ENCODE results near the gene OR2C3. TPM values are rescaled to one million over a fixed set of nuclear protein-coding genes. Genes with fewer than 3 reads are reported as not detected.
A peak's percentile ranks its signal among the peaks of the same experiment; 100 is the strongest.
"Not testable (repeated sequence)": the region's sequence is repeated elsewhere in the genome, so short reads cannot be mapped to it uniquely, and the experiment has no call there.

Gene OR2C3
- total RNA-seq, 4 donors from 2014 or later, result not detected

DNA sequence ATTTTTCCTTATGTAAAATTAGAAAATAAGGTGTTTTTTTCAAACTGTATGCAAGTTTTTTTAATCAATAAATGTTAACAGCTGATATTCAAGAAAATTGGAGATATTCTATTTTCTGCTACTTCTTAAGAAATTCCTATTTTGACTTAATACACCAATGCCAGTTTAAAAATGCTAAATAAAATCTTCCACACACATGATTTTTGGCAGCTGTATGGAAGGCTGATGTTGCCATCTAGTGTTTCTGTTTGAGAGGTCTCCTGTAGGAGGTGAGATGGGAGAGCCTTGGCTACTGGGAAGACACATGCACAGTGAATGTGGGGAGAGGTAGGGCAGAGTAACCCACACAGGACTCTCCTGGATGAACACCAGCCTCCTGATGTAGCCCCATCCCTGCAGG is 49.2 kb downstream of the OR2C3 start:
- in situ Hi-C loops (cut with MboI; ENCODE audit: low pct_ligation_motif_present in 1 of 4, low pct_unique_long_range_greater_than_20kb in 1 of 4, low sequenced_read_pairs in 3 of 4), result loop anchor here in 3 of 4 donors (5.0 to 25.0 kb wide), 4 partner anchors 92 to 575 kb away; no protein-coding TSS in a partner anchor
- Histone ChIP-seq H3K27me3 (no peaks in the 10 kb centered on the region), H3K4me1 (no peaks in the 10 kb centered on the region), H3K36me3 (no peaks in the 10 kb centered on the region), H3K9me3 (no peaks in the 10 kb centered on the region), H3K27ac (no peak overlapping the region), H3K4me3 (no peak overlapping the region)
- peak; percentile 14 for DNase-seq
- TF ChIP-seq POLR2A (IDR thresholded peaks at IDR 0.05), result no peak
- TF ChIP-seq, protein P1, sequence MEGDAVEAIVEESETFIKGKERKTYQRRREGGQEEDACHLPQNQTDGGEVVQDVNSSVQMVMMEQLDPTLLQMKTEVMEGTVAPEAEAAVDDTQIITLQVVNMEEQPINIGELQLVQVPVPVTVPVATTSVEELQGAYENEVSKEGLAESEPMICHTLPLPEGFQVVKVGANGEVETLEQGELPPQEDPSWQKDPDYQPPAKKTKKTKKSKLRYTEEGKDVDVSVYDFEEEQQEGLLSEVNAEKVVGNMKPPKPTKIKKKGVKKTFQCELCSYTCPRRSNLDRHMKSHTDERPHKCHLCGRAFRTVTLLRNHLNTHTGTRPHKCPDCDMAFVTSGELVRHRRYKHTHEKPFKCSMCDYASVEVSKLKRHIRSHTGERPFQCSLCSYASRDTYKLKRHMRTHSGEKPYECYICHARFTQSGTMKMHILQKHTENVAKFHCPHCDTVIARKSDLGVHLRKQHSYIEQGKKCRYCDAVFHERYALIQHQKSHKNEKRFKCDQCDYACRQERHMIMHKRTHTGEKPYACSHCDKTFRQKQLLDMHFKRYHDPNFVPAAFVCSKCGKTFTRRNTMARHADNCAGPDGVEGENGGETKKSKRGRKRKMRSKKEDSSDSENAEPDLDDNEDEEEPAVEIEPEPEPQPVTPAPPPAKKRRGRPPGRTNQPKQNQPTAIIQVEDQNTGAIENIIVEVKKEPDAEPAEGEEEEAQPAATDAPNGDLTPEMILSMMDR (IDR thresholded peaks at IDR 0.05), result peak; percentile 37 to 64 (median 51)
- intact Hi-C loops (cut with DNase I; ENCODE audit: low total_unique reads), result loop anchor here (5.0 kb wide), 1 partner anchor 95 kb away; no protein-coding TSS in a partner anchor

- 80 to 96% methylated on average over 1 of the region's 1 CpG for whole genome bisulfite sequencing, 2 donors (ENCODE audit: low coverage in 1 of 2)
- H3K27ac ChIP-seq, result no peak overlapping the region
- no peaks in the 10 kb centered on the region for H3K27me3 ChIP-seq
- H3K36me3 ChIP-seq, result no peaks in the 10 kb centered on the region
- in situ Hi-C loops (cut with MboI; ENCODE audit: low pct_ligation_motif_present in 1 of 4, low pct_unique_long_range_greater_than_20kb in 1 of 4, low sequenced_read_pairs in 3 of 4), result loop anchor here in 3 of 4 donors (10.0 to 25.0 kb wide), 3 partner anchors 88 to 570 kb away; no protein-coding TSS in a partner anchor
- H3K4me3 ChIP-seq, result no peak overlapping the region
- no peaks in the 10 kb centered on the region for H3K4me1 ChIP-seq
- DNase-seq, result no peak
- TF ChIP-seq POLR2AphosphoS5 (IDR thresholded peaks at IDR 0.05) (no peak), EP300 (IDR thresholded peaks at IDR 0.05; ENCODE audit: low read depth) (no peak), POLR2A (IDR thresholded peaks at IDR 0.05) (no peak)
- TF ChIP-seq, protein P1 (IDR thresholded peaks at IDR 0.05), result no peak
- H3K9me3 ChIP-seq, result no peaks in the 10 kb centered on the region
- intact Hi-C loops (cut with DNase I; ENCODE audit: low total_unique reads), result no loop called here
These were observed 53.5 kb downstream of the OR2C3 start for GRCh38 chr1:247482747-247483146.

- H3K27ac ChIP-seq; H3K9me3 ChIP-seq; H3K4me1 ChIP-seq; H3K27me3 ChIP-seq; intact Hi-C loops (cut with DNase I; ENCODE audit: low total_unique reads); DNase-seq; H3K36me3 ChIP-seq; H3K4me3 ChIP-seq: not testable (repeated sequence)
- WGBS, 2 donors (ENCODE audit: low coverage in 1 of 2), result 85 to 96% methylated on average over 2 to 6 of the region's 6 CpGs
- in situ Hi-C loops (cut with MboI; ENCODE audit: low pct_ligation_motif_present in 1 of 4, low pct_unique_long_range_greater_than_20kb in 1 of 4, low sequenced_read_pairs in 3 of 4), result loop anchor here in 2 of 4 donors (25.0 kb wide), 2 partner anchors 89 to 564 kb away; no protein-coding TSS in a partner anchor
These were observed 59.7 kb downstream of the OR2C3 start for GRCh38 chr1:247476328-247477058.

GRCh38 chr1:247475793-247476192 is 60.4 kb downstream of the OR2C3 start:
- no peaks in the 10 kb centered on the region for H3K36me3 ChIP-seq
- intact Hi-C loops (cut with DNase I; ENCODE audit: low total_unique reads), result no loop called here
- 75 to 92% methylated on average over 2 of the region's 2 CpGs for WGBS, 2 donors (ENCODE audit: low coverage in 1 of 2)
- DNase-seq, result no peak
- H3K4me1 ChIP-seq, result no peaks in the 10 kb centered on the region
- peaks cover 4 to 7% of the 10 kb centered on the region in 2 donors for H3K9me3 ChIP-seq
- TF ChIP-seq, protein P1 (IDR thresholded peaks at IDR 0.05), result no peak
- no peak for TF ChIP-seq EP300 (IDR thresholded peaks at IDR 0.05; ENCODE audit: low read depth)
- no peak for TF ChIP-seq POLR2A (IDR thresholded peaks at IDR 0.05)
- TF ChIP-seq POLR2AphosphoS5 (IDR thresholded peaks at IDR 0.05), result no peak
- in situ Hi-C loops (cut with MboI; ENCODE audit: low pct_ligation_motif_present in 1 of 4, low pct_unique_long_range_greater_than_20kb in 1 of 4, low sequenced_read_pairs in 3 of 4), result loop anchor here in 2 of 4 donors (25.0 kb wide), 2 partner anchors 88 to 563 kb away; no protein-coding TSS in a partner anchor
- H3K27ac ChIP-seq, result no peak overlapping the region
- H3K4me3 ChIP-seq, result no peak overlapping the region
- no peaks in the 10 kb centered on the region for H3K27me3 ChIP-seq

Other genes starting within 250 kb of the OR2C3 start
- gene ZNF496, start 204.6 kb downstream of the OR2C3 start, total RNA-seq, result 10 to 100 TPM; 12.4 to 35.8 (median 28.7) TPM
- 1 to 10 TPM in 1 of 4 donors, under 1 TPM in 2, not detected in 1; 0.75 to 1.7 (median 0.82) TPM for gene NLRP3, start 120.3 kb downstream of the OR2C3 start, total RNA-seq
- gene OR2B11, start 78.3 kb downstream of the OR2C3 start, total RNA-seq, result not detected
- under 1 TPM in 3 of 4 donors, not detected in 1; 0.14 to 0.32 (median 0.20) TPM for gene GCSAML, start 12.7 kb upstream of the OR2C3 start, total RNA-seq
- gene OR2G2, start 51.9 kb upstream of the OR2C3 start, total RNA-seq, result not detected
- not detected for gene OR2G3, start 69.1 kb upstream of the OR2C3 start, total RNA-seq
- not detected for gene OR13G1, start 143.3 kb upstream of the OR2C3 start, total RNA-seq
- not detected for gene OR6F1, start 180.2 kb upstream of the OR2C3 start, total RNA-seq
- gene OR14K1, start 202.2 kb upstream of the OR2C3 start, total RNA-seq, result 1 to 10 TPM in 1 of 4 donors, under 1 TPM in 1, not detected in 2; 0.82 to 1.4 TPM
- gene OR14A2, start 211.7 kb upstream of the OR2C3 start, total RNA-seq, result not detected
- not detected for gene OR1C1, start 224.1 kb upstream of the OR2C3 start, total RNA-seq

Measured in transverse colon (tissue), 4 donors.